GM21367 (cell line): ENCODE results near the gene GPR42.

Experiments used
- ATAC-seq: cut with Tn5 transposase; IDR thresholded peaks from one replicate; pipeline ENCODE4 v1.9.1; 2021; ENCODE audit not compliant: unreplicated experiment

The GPR42 gene

DNA sequence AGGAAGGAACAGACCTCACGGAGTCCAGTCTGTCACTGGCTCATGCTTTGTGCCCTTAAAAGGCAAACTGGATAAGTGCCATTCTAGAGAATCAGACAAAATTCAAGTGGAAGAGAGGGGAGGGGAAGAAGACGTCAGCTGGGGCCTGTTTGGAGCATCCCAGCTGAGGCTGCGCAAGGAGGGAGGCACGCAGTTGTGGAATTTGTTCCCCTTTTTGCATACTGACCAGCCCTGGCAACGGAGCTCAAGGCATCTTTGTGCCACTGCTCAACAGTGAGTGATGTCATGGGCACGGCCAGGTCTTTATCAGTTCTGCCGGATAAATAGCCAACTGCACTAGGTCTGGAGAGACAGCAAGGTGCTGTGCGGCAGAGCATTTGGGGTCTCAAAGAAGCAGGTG lies at the start of gene GPR42:
Gene GPR42, plus strand, starts transcription at position 347 of the 400 bp plus-strand sequence. CDS start 292 bp downstream, outside the sequence.
- no peak for ATAC-seq

- ATAC-seq, result no peak
Measured at GRCh38 chr19:35321291-35321690, 49.6 kb upstream of the GPR42 start.

DNA sequence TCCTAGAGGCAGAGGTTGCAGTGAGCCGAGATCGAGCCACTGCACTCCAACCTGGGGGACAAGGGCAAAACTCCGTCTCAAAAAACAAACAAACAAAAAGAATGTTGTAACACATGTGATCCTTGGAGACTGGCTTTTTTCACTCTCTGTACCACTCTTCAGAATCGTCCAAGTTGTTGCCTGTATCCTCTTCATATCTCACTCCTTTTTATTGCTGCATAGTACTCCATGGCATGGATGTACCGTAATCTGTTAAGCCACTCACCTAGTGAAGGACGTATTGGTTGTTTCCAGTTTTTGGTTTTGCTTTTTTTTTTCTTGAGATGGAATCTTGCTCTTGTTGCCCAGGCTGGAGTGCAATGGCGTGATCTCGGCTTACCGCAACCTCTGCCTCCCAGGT lies 48.9 kb upstream of the GPR42 start:
- ATAC-seq, result no peak

DNA sequence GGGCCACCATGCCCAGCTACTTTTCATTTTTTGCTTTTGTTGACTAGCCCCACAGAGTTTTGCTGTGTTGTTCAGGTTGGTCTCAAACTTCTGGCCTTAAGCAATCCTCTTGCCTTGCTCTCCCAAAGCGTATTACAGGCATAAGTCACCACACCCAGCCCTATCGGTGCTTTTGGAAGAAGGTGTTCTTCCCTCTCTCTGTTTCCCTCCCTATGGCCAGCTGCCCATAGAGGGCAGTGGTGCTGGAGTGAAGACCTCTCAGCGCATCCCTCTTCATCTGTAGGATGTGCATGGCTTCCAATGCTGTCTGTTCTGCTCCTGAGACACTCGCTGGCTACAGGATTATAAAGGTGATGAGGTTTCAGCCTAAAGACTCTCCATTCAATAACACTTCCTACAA lies 43.2 kb upstream of the GPR42 start:
- ATAC-seq, result no peak

DNA sequence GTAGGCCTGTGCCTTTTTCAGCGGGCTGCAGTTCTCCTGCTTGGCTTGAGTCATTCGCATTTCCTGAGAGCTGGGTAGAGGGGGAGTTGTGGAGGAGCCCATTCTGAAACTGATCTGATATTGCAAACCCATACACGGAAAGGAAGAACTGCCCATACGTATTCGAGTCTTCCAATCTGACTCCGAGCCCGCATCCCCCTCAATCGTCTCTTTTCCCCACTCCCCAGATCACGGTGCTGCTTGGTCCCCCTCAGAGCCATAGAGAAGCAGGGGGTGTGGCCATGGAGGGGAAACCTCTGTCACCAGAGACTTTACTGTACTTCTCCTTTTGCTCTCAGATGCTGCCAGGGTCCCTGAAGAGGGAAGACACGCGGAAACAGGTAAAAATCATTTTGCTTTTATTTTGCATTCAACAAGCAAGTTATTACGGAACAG lies 42.0 kb upstream of the GPR42 start, which contains the start of gene CD22:
Gene CD22, plus strand, starts transcription at position 337 of the 435 bp plus-strand sequence. CDS start 2,854 bp downstream, outside the sequence.
- ATAC-seq, result no peak

DNA sequence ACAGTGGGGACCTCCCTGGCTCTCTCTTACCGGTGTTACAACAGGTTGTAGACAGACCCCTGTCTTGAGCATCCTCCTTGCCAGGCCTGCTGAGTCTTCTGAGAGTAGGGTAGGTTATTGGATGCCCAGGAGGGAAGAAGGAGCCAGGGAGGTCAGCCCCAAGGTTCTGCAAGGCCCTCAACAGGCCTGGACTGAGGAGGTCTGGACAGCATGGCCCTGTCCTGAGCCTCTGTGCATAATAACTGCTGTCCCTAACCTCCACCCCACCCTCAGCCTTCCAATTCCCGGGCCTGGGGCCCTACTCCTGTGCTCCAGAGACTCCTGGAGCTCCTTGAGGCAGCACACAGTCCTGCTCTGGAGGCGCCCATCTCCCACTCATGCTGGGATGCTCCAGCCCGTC lies 41.5 kb upstream of the GPR42 start:
- no peak for ATAC-seq

DNA sequence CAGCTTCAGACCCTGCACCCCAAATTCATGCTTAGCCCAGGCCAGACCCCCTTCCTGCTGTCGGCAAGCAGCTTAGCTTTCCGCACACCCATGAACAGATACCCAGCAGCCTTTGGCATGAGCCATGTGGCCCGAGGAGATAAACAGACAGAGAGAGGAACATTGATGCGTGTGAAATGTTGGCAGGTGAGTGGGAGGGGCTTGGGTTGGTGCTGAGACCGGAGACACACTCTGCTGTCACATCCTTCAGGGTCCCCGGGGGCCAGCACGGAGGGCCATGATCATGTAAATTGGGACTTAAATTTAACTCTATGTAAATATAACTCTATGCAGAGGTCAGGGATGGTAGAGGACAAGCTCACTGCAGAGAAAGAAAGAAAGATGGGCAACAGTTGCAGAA lies 40.4 kb upstream of the GPR42 start:
- peak; percentile 40 for ATAC-seq

DNA sequence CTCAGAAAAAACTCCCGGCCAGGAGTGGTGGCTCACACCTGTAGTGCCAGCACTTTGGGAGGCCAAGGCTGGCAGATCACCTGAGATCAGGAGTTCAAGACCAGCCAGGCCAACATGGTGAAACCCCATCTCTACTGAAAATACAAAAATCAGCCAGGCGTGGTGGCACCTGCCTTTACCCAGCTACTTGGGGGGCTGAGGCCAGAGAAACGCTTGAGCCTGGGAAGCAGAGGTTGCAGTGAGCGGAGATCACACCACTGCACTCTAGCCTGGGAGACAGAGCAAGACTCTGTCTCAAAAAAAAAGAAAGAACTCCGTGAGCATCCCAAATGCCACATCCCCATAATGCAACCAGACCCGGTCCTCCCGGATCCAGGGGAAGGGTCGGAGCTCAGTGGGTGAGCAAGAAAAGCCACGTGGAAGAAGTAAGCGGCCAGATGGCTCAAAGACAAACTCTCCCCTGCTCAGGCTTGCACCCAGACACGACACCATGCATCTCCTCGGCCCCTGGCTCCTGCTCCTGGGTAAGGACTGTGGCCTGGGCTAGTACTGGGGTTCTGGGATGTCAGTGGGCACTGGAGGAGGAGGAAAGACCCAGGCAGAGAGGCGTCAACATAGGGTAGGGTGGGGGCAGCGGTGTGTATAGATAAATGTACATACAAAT lies 39.2 kb upstream of the GPR42 start:
- ATAC-seq, result no peak

DNA sequence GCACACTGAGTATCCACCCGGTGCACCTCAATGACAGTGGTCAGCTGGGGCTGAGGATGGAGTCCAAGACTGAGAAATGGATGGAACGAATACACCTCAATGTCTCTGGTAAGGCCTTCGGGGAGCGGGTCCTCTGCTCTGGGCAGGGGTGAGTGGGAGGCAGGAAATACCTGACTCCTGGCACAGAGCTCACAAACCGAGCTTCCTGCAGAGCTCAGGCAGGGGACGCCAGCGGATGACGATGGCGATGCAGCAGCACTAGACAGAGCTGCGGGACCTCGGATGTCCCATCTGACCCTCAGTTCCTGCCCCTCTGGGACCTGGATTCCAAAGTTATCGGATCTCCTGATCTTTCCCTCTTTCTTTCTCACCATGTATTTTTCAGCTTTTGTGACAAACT lies 38.1 kb upstream of the GPR42 start:
- no peak for ATAC-seq

DNA sequence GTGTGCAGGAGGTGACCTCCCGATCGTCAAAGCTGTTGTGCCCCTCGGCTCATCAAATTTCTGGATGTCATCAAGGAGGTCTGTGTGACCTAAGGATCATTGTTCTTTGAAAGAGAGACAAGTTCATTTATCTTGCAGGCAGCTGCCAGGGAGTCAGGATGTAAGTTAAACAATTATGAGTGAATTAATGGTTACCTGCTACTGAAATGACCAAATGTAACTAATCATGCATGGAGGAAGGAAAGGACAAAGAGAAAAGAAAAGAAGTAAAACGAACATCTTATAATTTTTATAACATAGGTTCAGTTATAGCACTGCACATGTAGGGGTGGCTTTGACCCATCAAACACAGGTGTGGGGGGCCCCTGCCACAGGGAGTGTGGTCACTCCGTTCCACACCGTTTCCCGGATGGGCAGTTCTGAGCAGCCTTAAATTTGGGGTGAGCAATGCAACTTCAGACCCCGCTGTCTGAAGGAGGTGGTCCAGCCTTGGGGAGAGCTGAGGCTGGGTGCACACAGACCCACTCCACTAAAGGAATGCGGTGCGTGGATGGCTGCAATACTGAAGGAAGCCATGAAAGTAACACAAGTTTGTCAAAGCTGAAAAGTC lies 36.6 kb upstream of the GPR42 start:
- no peak for ATAC-seq

GRCh38 chr19:35336166-35336955 lies 34.5 kb upstream of the GPR42 start:
- ATAC-seq, result no peak

- ATAC-seq, result no peak
Measured at GRCh38 chr19:35337097-35337983, 33.5 kb upstream of the GPR42 start.

GRCh38 chr19:35337984-35338296 lies 32.9 kb upstream of the GPR42 start:
- ATAC-seq, result no peak

DNA sequence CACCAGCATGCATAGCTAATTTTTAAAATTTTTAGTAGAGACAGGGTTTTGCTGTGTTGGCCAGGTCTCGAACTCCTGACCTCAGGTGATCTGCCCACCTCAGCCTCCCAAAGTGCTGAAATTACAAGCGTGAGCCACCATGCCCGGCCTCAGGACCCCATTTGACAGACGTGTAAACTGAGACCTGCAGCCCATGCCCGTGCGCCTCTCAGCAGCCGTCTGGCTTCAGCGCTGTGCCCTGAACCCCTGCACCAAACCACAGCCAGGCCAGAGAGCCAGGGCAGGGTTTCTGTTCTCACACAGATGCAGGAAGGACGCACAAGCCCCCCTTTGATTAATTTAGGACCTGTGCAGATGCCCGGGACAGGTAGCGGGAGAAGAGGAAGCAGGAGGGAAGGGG lies 30.4 kb upstream of the GPR42 start:
- no peak for ATAC-seq

GRCh38 chr19:35341006-35341405 lies 29.9 kb upstream of the GPR42 start:
- ATAC-seq, result no peak

- ATAC-seq, result no peak
Measured at GRCh38 chr19:35341565-35342225, 29.2 kb upstream of the GPR42 start.

DNA sequence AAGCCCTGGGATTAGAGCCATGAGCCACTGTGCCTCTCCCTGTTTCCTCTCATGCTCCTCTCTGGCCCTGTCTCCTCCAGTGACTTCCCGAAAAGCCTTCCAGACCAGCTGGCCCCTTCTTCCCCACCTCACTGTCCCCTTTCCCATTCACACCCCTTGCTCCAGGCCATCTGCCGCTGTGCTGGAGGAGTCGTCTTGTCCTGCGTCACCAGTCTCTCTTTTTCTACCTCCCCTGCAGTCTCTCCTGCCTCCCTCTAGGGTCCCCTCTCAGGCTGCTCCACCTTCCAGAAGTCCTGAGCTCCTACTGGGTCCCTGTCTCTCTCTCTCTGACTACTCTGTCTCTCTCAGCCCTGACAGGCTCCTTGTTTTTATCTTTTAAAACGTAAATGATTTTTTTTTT lies 28.4 kb upstream of the GPR42 start:
- no peak for ATAC-seq

GRCh38 chr19:35344511-35345031 lies 26.3 kb upstream of the GPR42 start:
- ATAC-seq, result no peak

GRCh38 chr19:35345671-35346111 lies 25.2 kb upstream of the GPR42 start:
- no peak for ATAC-seq
